OCI-LY7 (cell line): Measurements from ENCODE around the gene TFCP2L1.

Source experiments
- CTCF ChIP-seq: fragments of 200-600 bp; sonication (generic); conservative IDR thresholded peaks from 2 replicates; pipeline ENCODE4 v1.5.1; 2014; ENCODE audit warnings: mild to moderate bottlenecking, antibody characterized with exemption, low read length, moderate library complexity, mixed read lengths
- EZH2phosphoT487 ChIP-seq: fragments of 200-600 bp; sonication (generic); IDR thresholded peaks from 2 replicates; pipeline ENCODE4 v1.6.1; 2018; ENCODE audit warnings: low read depth, borderline replicate concordance, mild to moderate bottlenecking, mixed run types, antibody characterized with exemption, low read length, moderate library complexity, mixed read lengths

DNA sequence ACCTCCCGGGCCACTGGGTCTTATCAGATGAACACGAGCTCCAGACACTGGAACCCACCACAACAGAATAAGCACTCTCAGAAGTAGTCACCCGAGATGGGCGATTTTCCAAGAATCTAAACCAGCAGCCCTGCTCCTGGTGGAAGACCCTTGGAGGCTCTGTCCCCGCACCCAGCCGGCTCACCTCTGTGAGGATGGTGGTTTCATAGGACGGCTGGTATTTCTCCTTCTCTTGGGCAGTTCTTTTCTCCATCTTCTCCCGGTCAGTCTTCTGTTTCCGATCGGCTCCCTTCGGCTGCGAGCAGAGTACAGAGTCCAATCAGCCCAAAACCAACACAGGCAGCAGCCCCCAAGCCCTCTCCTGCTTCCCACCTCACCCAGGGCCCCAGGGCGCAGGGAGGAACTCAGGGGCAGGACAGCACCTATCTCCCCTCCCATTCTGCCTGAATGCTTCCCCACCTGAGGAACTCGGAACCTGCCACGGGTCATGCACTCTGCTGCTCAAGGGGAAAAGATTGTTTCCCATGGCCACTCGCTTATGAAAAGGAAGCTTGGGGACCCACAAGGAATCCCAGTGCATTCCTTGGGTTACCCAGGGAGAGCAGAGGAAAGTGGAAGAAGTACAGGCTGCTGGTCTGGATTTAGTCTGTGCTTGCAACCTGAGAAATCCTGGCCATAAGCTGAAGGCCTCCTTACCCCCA is 42.7 kb downstream of the TFCP2L1 start:
- TF ChIP-seq CTCF (no peak), EZH2phosphoT487 (no peak)
